SJSA1 (cell line): ENCODE results near the gene COQ9. TPM values are rescaled to one million over a fixed set of nuclear protein-coding genes. Genes with fewer than 3 reads are reported as not detected.

ENCODE experiments used
- DNase-seq, 2 experiments: peaks; one replicate each; pipeline ENCODE4 v3.0.0-alpha.2; 2015 to 2020; ENCODE audit warnings: low spot score in 2 of 2, low read depth in 1 of 2
- H3K27ac ChIP-seq: fragments of 250-450 bp; sonication (Bioruptor Pico); 2 replicates; pipeline ENCODE4 v1.5.1; 2020; ENCODE audit warnings: mild to moderate bottlenecking, moderate library complexity
- H3K27me3 ChIP-seq: fragments of 250-450 bp; sonication (Bioruptor Pico); replicated peaks from 2 replicates; pipeline ENCODE4 v1.5.1; 2020; ENCODE audit warnings: mild to moderate bottlenecking, moderate library complexity
- H3K36me3 ChIP-seq: fragments of 250-450 bp; sonication (Bioruptor Pico); 2 replicates; pipeline ENCODE4 v1.5.1; 2020; ENCODE audit warnings: mild to moderate bottlenecking
- H3K4me1 ChIP-seq: fragments of 250-450 bp; sonication (Bioruptor Pico); replicated peaks from 2 replicates; pipeline ENCODE4 v1.6.1; 2021; ENCODE audit warnings: mild to moderate bottlenecking
- H3K4me3 ChIP-seq: fragments of 250-450 bp; sonication (Bioruptor Pico); 2 replicates; pipeline ENCODE4 v1.5.1; 2020; ENCODE audit warnings: mild to moderate bottlenecking
- H3K9me3 ChIP-seq: fragments of 250-450 bp; sonication (Bioruptor Pico); replicated peaks from 2 replicates; pipeline ENCODE4 v1.5.1; 2020; ENCODE audit warnings: mild to moderate bottlenecking
- total RNA-seq: library from RNA; depleted of rRNA; stranded (reverse); fragments of >200 nt; shearing (Covaris generic); gene quantifications from 2 replicates; pipeline ENCODE4 v1.2.3, GENCODE V29; 2014; rRNA removed

Gene COQ9
- total RNA-seq, 1 experiment from 2014 or later, result 34.6 TPM

DNA sequence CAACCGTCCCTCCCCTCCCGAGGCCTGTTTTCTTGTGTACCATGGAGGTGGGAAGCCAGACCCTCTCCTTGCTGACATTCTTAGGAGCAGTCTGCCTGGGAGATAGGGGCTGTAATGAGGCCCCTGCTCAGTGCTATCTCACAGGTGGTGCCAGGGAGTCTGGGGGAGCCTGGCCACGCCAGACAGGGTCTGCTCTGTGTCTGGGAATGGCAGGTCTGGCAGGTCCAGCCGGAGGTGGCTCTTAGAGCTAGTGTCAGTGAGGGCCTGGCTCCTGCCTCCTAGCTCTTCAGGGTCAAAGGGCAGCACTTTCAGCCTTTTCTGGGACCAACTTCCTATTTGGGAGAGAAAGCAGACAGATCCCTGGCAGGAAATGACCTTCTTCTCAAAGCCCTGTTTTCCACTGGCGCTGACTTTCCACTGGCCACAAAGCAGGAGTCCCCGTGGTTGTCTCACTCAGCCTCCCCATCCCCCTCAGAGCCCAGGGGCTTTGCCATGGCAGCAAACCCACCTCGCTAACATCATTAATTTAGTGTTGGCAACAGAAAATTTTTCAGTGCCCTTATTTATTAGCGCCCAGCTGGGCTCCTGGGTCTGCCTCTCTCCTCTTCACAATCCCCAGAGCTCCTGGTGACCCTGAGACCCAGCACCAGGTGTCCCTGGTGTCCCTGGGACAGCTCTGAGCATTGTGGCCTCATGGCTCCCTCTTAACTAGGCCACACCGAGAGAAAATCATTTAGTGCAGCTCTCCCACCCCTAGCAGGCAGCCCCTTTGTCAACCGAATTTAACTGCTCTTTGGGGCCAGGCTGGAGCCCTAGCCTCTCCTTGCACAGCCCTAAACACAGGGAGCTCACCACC lies 63.0 kb downstream of the COQ9 start:
- Histone ChIP-seq H3K4me3 (no peak overlapping the region), H3K27ac (no peak overlapping the region), H3K4me1 (peaks cover 4% of the 10 kb centered on the region; the same call in 1 of the 2 replicates), H3K9me3 (no peaks in the 10 kb centered on the region), H3K27me3 (no peaks in the 10 kb centered on the region), H3K36me3 (peaks cover 4% of the 10 kb centered on the region; the same call in 1 of the 2 replicates)
- no peak for DNase-seq

Other genes starting within 250 kb of the COQ9 start
- gene ARL2BP, start 202.2 kb upstream of the COQ9 start, total RNA-seq, result 115 and 118 TPM in 2 replicates
- gene PLLP, start 162.8 kb upstream of the COQ9 start, total RNA-seq, result not detected in 2 replicates
- gene CCL22, start 88.7 kb upstream of the COQ9 start, total RNA-seq, result not detected in 2 replicates
- 0.18 and 0.38 TPM in 2 replicates for gene CX3CL1, start 75.0 kb upstream of the COQ9 start, total RNA-seq
- gene CCL17, start 42.7 kb upstream of the COQ9 start, total RNA-seq, result not detected in 2 replicates
- 77.5 and 78.7 TPM in 2 replicates for gene CIAPIN1, start 94 bp upstream of the COQ9 start, total RNA-seq
- gene POLR2C, start 15.2 kb downstream of the COQ9 start, total RNA-seq, result 129 and 200 TPM in 2 replicates
- gene DOK4, start 39.0 kb downstream of the COQ9 start, total RNA-seq, result 5.6 and 5.7 TPM in 2 replicates
- gene CCDC102A, start 89.1 kb downstream of the COQ9 start, total RNA-seq, result 13.4 and 24.5 TPM in 2 replicates
- not detected in 2 replicates for gene ADGRG5, start 95.2 kb downstream of the COQ9 start, total RNA-seq
- gene ADGRG1, start 181.2 kb downstream of the COQ9 start, total RNA-seq, result 0.47 TPM in 1 of 2 replicates, not detected in the other
- not detected in 2 replicates for gene ADGRG3, start 220.8 kb downstream of the COQ9 start, total RNA-seq
- gene DRC7, start 247.3 kb downstream of the COQ9 start, total RNA-seq, result not detected in 2 replicates